LNCAP (cell line): ENCODE data around the gene KRT86.

Experiments
- TF ChIP-seq, protein P1 (sequence below): fragments of 450-650 bp; IDR thresholded peaks from 2 replicates; pipeline ENCODE4 v1.5.1; 2017; ENCODE audit warnings: mild to moderate bottlenecking

The KRT86 gene

DNA sequence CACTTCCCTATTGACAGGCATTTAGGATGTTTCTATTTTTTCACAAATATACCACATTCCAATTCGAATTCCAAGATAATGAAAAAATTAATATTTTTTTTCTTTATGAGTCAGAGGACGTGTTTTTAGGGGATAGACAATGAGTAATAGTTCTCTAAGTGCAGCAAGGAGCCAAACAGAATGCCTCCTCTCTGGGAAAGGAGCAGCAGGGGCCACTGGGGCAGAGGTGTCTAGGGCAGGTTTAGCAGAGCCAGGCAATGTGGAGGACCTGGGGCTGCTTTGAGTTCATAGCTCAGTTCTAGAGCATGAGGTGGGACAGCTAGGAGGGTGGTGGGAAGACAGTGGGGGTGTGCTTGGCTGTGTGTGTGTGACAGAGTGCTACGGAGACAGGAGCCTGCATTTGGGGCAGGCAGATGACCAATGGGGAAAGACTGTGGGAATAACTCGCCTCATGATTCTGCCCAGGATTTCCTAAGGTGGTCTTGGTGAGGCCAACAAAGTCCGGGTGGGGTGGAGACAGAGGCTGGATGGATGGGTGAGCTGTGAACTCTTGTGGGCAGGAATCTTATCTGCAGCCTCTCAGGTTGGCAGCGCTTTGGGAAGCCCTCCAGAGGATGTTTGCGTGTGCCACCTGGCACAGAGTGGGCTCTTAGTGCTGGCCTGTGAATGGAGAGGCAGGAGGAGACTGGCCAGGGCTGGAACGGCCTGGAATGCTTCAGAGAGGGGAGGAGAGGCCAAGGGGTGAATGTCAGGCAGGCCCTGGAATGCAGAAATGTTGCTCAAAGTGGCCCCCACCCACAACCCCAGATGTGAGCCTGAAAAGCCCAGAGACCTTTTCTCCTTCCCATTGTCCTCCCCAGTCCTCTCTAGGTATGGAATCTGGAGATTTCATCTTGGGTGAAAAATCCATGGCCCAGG lies 43.8 kb upstream of the KRT86 start:
- TF ChIP-seq, protein P1, sequence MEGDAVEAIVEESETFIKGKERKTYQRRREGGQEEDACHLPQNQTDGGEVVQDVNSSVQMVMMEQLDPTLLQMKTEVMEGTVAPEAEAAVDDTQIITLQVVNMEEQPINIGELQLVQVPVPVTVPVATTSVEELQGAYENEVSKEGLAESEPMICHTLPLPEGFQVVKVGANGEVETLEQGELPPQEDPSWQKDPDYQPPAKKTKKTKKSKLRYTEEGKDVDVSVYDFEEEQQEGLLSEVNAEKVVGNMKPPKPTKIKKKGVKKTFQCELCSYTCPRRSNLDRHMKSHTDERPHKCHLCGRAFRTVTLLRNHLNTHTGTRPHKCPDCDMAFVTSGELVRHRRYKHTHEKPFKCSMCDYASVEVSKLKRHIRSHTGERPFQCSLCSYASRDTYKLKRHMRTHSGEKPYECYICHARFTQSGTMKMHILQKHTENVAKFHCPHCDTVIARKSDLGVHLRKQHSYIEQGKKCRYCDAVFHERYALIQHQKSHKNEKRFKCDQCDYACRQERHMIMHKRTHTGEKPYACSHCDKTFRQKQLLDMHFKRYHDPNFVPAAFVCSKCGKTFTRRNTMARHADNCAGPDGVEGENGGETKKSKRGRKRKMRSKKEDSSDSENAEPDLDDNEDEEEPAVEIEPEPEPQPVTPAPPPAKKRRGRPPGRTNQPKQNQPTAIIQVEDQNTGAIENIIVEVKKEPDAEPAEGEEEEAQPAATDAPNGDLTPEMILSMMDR, result no peak

DNA sequence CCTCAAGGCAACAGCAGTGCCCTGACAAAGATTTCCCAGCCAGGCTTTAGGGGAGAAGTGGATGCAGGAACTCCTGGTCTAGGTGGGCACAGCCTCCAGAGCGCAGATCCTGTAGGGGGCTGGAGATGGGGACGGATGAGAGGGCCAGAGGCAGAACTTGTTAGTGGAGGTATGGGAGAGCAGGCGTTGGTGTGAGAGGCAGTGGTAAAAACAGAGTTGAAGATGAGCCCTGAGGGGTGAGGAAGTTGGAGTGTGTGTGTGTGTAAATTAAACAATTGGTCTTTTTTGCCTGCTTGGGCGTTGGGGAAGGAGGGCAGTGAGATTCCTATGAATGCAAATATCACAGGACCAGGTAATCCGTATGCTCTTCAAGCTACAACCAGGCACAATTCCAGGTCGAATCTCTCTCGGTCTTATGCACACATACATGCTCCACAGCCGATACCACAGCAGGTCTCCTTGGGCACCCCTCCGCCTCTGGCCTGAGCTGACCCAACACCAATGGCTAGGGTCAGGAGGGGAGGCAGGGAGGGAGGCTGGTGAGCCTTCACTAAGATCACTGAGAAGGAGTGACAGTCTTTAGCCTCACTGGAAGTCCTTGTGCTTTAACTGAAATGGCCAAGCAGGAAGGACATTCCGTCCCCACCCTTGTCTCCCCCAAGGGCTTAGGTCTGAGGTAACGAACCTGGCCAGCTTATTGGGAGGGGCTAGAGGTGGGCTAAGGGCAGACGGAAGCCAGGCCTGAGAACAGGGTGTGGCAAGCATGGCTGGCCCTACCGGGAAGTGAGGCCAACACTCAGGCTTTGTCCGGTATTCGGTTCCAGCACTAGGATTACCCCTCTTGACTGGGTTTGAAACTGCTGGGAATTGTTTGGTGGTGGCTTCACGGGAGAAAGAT lies 42.9 kb upstream of the KRT86 start:
- TF ChIP-seq, protein P1, result no peak

DNA sequence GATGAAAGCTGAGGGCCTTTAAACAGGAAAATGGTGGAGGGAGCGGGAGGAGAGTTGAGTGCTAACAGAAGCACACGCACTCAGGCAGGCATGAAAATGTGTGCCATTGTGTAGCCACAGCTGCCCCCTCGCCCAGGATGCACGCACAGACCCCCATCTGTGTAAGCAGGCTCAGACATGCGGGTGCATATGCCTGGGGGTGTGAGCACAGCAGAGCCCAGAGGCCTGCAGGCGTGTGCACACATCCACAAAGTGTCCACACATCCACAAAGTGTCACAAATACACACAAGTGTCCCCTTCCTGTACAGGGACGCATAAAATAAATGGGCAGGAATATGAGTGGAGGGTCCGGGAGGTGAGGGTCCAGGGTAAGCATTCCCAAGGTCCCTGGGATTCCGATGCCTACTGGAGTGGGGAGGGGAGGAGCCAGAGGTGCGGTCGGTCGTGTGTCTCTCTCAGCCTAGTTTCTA lies 42.2 kb upstream of the KRT86 start:
- TF ChIP-seq, protein P1, result no peak

DNA sequence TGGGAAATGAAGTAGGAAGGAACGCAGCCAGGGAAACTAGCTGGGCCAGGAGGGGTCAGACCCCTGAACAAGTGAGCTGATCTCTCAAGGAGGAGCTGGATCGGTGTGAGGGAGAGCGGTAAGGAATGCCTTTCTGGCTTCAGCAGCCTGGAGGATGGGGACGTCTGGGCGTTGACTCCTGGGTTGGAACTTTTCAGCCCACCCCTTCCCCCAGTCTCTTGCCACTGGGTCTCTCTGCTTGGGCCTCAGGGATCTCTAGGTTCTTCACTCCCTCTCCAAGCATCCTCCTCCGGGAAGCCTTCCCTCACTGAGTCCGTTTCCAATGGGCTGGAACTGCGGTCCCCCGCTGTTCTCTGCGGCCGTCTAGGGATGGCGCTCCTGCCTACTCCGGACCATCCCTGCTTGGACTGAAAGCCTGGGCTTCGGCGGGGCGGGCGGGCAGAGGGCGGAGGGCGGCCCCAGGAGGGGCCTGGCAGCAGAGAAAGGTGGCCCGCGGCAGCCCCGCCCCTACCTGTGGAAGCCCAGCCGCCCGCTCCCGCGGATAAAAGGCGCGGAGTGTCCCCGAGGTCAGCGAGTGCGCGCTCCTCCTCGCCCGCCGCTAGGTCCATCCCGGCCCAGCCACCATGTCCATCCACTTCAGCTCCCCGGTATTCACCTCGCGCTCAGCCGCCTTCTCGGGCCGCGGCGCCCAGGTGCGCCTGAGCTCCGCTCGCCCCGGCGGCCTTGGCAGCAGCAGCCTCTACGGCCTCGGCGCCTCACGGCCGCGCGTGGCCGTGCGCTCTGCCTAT lies 41.6 kb upstream of the KRT86 start, which contains the start of gene KRT7:
Gene KRT7 (plus strand): TSS at position 570 of the 788 bp plus-strand sequence. CDS start 54 bp downstream, at position 624.
- TF ChIP-seq, protein P1, result no peak

DNA sequence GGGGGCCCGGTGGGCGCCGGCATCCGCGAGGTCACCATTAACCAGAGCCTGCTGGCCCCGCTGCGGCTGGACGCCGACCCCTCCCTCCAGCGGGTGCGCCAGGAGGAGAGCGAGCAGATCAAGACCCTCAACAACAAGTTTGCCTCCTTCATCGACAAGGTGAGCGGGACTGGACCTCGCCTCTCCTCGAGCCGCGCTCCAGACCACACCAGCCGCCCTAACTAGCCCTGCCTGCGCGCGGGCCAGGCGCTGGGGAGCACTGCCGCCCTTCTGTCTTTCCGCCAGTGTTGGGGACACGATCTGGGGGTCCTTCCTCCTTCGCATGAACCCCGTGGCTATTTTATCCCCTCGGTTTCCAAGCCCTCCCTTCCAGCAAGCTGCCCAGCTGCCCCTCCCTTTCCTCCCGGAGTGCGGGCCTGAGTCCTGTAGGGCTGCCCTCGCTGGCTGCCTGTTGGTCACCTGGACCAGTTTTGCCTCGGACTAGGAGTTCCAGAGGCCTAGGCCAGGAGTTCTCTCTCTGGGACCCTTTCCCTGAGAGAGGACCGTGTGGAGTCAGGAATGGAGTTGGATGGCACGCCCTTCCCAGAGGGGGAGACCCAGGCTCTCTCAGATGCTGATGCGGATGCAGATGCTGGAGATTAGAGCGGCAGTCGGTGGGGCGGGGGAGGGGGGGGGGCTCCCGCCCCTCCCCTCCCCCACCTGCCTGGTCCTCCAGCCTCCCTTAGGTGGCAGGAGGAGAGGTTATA lies 40.8 kb upstream of the KRT86 start:
- TF ChIP-seq, protein P1, result no peak

DNA sequence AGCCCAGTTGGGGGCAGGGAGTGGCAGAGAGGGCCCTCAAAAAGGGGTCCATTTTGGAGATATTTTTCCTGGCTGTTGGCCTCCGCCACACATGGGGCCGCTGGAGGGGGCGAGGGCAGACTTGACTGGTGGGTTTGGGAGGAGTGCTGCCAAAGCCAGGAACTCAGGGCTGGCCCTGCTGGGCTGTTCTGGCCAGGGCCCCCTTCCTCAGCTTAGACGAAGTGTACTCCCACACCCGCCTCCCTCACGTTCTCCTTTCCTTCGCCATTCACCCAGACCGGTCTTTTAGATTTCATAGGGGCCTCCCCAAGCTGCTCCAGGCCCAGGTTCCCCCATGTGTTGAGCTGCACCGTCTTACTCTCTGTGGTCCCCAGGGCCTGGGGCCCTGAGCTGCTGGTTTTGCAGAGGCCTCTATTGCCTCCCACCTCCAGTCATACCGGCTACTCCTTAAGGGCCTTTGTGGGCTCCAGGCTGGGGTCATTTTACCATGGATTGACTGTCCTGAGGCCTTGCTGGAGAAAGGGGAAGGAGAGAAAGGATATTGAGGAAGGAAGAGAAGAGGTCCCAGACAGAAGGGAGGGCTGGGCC lies 40.1 kb upstream of the KRT86 start:
- TF ChIP-seq, protein P1, result no peak
